ENCODE data around the gene PAPPA2.
A peak's percentile ranks its signal among the peaks of the same experiment; 100 is the strongest.
"Not testable (repeated sequence)": the region's sequence is repeated elsewhere in the genome, so short reads cannot be mapped to it uniquely, and the experiment has no call there.

The PAPPA2 gene

GRCh38 chr1:176694713-176695112 lies 231.7 kb downstream of the PAPPA2 start:
- DNase-seq, result no peak

GRCh38 chr1:176696109-176696508 lies 233.1 kb downstream of the PAPPA2 start:
- peak; percentile 74 for DNase-seq

GRCh38 chr1:176696689-176697088 lies 233.7 kb downstream of the PAPPA2 start:
- DNase-seq, result no peak

GRCh38 chr1:176699821-176700220 lies 236.8 kb downstream of the PAPPA2 start:
- DNase-seq, result no peak

- DNase-seq, result no peak
Measured at GRCh38 chr1:176701151-176701866, 238.3 kb downstream of the PAPPA2 start.

- DNase-seq, result no peak
Measured at GRCh38 chr1:176702901-176703300, 239.9 kb downstream of the PAPPA2 start.

GRCh38 chr1:176705585-176705984 lies 242.6 kb downstream of the PAPPA2 start:
- no peak for DNase-seq

GRCh38 chr1:176717066-176717750 lies 254.2 kb downstream of the PAPPA2 start:
- peak; percentile 5 for DNase-seq

- no peak for DNase-seq
Measured at GRCh38 chr1:176719447-176719846, 256.5 kb downstream of the PAPPA2 start.

GRCh38 chr1:176720838-176721237 lies 257.9 kb downstream of the PAPPA2 start:
- no peak for DNase-seq

GRCh38 chr1:176733661-176734060 lies 270.7 kb downstream of the PAPPA2 start:
- no peak for DNase-seq

GRCh38 chr1:176735201-176735600 lies 272.2 kb downstream of the PAPPA2 start:
- DNase-seq, result no peak

GRCh38 chr1:176736015-176736414 lies 273.0 kb downstream of the PAPPA2 start:
- no peak for DNase-seq

GRCh38 chr1:176741181-176741580 lies 278.2 kb downstream of the PAPPA2 start:
- DNase-seq, result no peak

GRCh38 chr1:176742322-176742721 lies 279.3 kb downstream of the PAPPA2 start:
- no peak for DNase-seq

- DNase-seq, result no peak
Measured at GRCh38 chr1:176744142-176744541, 281.2 kb downstream of the PAPPA2 start.

- no peak for DNase-seq
Measured at GRCh38 chr1:176745945-176746344, 283.0 kb downstream of the PAPPA2 start.

- DNase-seq, result no peak
Measured at GRCh38 chr1:176752505-176752904, 289.5 kb downstream of the PAPPA2 start.

GRCh38 chr1:176754676-176755075 lies 291.7 kb downstream of the PAPPA2 start:
- no peak for DNase-seq

GRCh38 chr1:176756817-176757216 lies 293.8 kb downstream of the PAPPA2 start:
- not testable (repeated sequence) for DNase-seq

- DNase-seq, result no peak
Measured at GRCh38 chr1:176765608-176766007, 302.6 kb downstream of the PAPPA2 start.

GRCh38 chr1:176766779-176767178 lies 303.8 kb downstream of the PAPPA2 start:
- no peak for DNase-seq

- DNase-seq, result no peak
Measured at GRCh38 chr1:176767714-176768136, 304.8 kb downstream of the PAPPA2 start.

GRCh38 chr1:176768532-176768931 lies 305.6 kb downstream of the PAPPA2 start:
- no peak for DNase-seq

GRCh38 chr1:176770066-176770465 lies 307.1 kb downstream of the PAPPA2 start:
- DNase-seq, result no peak

Data from SHP77 treated with DMSO at 0.1 percent for 48 hours (cell line).